Measurements from ENCODE around the gene SNRNP48.

- TF ChIP-seq EZH2 (IDR thresholded peaks at IDR 0.05; ENCODE audit: borderline replicate concordance, low read depth, low read length, severe bottlenecking) (no peak), CTCF (IDR thresholded peaks at IDR 0.05; ENCODE audit: extremely low read depth in 1 of 2, insufficient read depth in 1 of 2, low read depth in 1 of 2, low read length in 2 of 2) (no peak)
These were observed 44.5 kb upstream of the SNRNP48 start for GRCh38 chr6:7545316-7546019.

Data from endothelial cell of umbilical vein (primary cell).